Measurements from ENCODE around the gene OR51A7.

OR51A7 gene

DNA sequence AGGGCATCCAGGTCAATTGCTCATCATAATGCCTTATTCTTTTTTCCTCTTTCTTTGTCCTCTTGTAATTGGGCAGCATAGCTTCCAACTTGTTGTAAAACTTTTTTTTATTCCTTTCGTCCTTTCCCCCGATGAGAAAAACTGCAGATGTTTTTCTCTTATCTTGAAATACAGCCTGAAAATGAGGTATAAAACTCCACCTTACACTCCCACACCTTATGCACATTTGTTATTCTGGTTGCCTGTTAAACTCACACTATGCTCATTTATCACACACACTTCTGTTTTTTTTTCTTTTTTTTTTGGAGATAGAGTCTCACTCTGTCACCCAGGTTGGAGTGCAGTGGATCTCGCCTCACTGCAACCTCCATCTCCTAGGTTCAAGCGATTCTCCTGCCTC lies 53.8 kb downstream of the OR51A7 start:
- no peak for DNase-seq
